PC-3 (cell line): ENCODE measurements around the gene DCP1B. TPM values are rescaled to one million over a fixed set of nuclear protein-coding genes. Genes with fewer than 3 reads are reported as not detected.

Experiments
- ATAC-seq: fragments of 200-7000 bp; cut with Tn5 transposase; 2 replicates; pipeline ENCODE4 v1.9.1; 2020; ENCODE audit warnings: mild to moderate bottlenecking, moderate library complexity
- BruUV-seq: library from RNA; stranded (reverse); fragments of 400-500 nt; replicated peaks from 2 replicates; lab custom pipeline; 2021; lab: Mats Ljungman, UMichigan
- CTCF ChIA-PET: fragments of 300-600 bp; sonication (Branson Sonifier 250); formaldehyde crosslinking; loops from one replicate; lab custom pipeline; 2022; ENCODE audit warnings: antibody characterized with exemption; lab: Charles Lee
- POLR2A ChIA-PET: fragments of 300-600 bp; sonication (Branson Sonifier 250); formaldehyde crosslinking; loops from one replicate; lab custom pipeline; 2022; ENCODE audit warnings: antibody characterized with exemption; ENCODE audit not compliant: unreplicated experiment; lab: Charles Lee
- DNase-seq: peaks from one replicate; pipeline ENCODE4 v3.0.0-alpha.2; 2015
- H2AFZ ChIP-seq: fragments of 300-600 bp; sonication (generic); 2 replicates; pipeline ENCODE4 v1.6.0; 2016; ENCODE audit warnings: antibody characterized with exemption, low read length
- H3F3A ChIP-seq: fragments of 300-600 bp; sonication (generic); one replicate; pipeline ENCODE4 v1.6.0; 2017; ENCODE audit warnings: antibody characterized with exemption, low read length, control low read depth, mild to moderate bottlenecking; ENCODE audit not compliant: unreplicated experiment
- H3K27ac ChIP-seq: fragments of 300-600 bp; sonication (generic); 2 replicates; pipeline ENCODE4 v1.5.1; 2016; ENCODE audit warnings: mild to moderate bottlenecking, low read length
- H3K27me3 ChIP-seq: fragments of 300-600 bp; sonication (generic); 2 replicates; pipeline ENCODE4 v1.6.1; 2016; ENCODE audit warnings: low read length, mixed read lengths
- H3K36me3 ChIP-seq: fragments of 300-600 bp; sonication (generic); 2 replicates; pipeline ENCODE4 v1.6.1; 2016; ENCODE audit warnings: low read depth, mixed run types, low read length, mixed read lengths
- H3K4me1 ChIP-seq: fragments of 300-600 bp; sonication (generic); 2 replicates; pipeline ENCODE4 v1.5.1; 2016; ENCODE audit warnings: low read length; ENCODE audit not compliant: insufficient read depth
- H3K4me2 ChIP-seq: fragments of 300-600 bp; sonication (generic); 2 replicates; pipeline ENCODE4 v1.6.0; 2016; ENCODE audit warnings: low read length
- H3K4me3 ChIP-seq: fragments of 300-600 bp; sonication (generic); 2 replicates; pipeline ENCODE4 v1.5.1; 2016; ENCODE audit warnings: mild to moderate bottlenecking, low read length, mixed read lengths
- H3K79me2 ChIP-seq: fragments of 300-600 bp; sonication (generic); 2 replicates; pipeline ENCODE4 v1.6.1; 2017; ENCODE audit warnings: low read length, mixed read lengths
- H3K9ac ChIP-seq: fragments of 300-600 bp; sonication (generic); 2 replicates; pipeline ENCODE4 v1.6.0; 2016; ENCODE audit warnings: mild to moderate bottlenecking, low read length
- H3K9me2 ChIP-seq: fragments of 300-600 bp; sonication (generic); replicated peaks from 2 replicates; pipeline ENCODE4 v1.6.1; 2016; ENCODE audit warnings: mixed run types, low read length, mixed read lengths
- H3K9me3 ChIP-seq: fragments of 300-600 bp; sonication (generic); 2 replicates; pipeline ENCODE4 v1.6.1; 2016; ENCODE audit warnings: low read length, mixed read lengths
- H4K20me1 ChIP-seq: fragments of 300-600 bp; sonication (generic); 2 replicates; pipeline ENCODE4 v1.6.1; 2016; ENCODE audit warnings: low read length, mixed read lengths
- EZH2 ChIP-seq: fragments of 300-600 bp; sonication (generic); IDR thresholded peaks from one replicate; pipeline ENCODE4 v1.6.1; 2017; ENCODE audit warnings: antibody characterized with exemption, mild to moderate bottlenecking, low read length; ENCODE audit not compliant: unreplicated experiment
- EZH2phosphoT487 ChIP-seq: fragments of 300-600 bp; sonication (generic); IDR thresholded peaks from 2 replicates; pipeline ENCODE4 v1.6.1; 2018; ENCODE audit warnings: mild to moderate bottlenecking, antibody characterized with exemption, low read length, borderline replicate concordance
- intact Hi-C: fragments of 100-400 bp; cut with micrococcal nuclease; formaldehyde crosslinking; loops from 2 replicates; pipeline ENCODE4 v1.9.0; 2023
- total RNA-seq: library from RNA; depleted of rRNA; stranded (reverse); fragments of >200 nt; gene quantifications from 2 replicates; pipeline ENCODE4 v1.2.3, GENCODE V29; 2014; rRNA removed
- TF ChIP-seq, protein P1 (sequence below): fragments of 300-600 bp; sonication (generic); conservative IDR thresholded peaks from 2 replicates; pipeline ENCODE4 v1.5.1; 2017; ENCODE audit warnings: antibody characterized with exemption, low read depth, mild to moderate bottlenecking, low read length

Gene DCP1B
- total RNA-seq, 1 experiment from 2014 or later = 4.9 TPM

DNA sequence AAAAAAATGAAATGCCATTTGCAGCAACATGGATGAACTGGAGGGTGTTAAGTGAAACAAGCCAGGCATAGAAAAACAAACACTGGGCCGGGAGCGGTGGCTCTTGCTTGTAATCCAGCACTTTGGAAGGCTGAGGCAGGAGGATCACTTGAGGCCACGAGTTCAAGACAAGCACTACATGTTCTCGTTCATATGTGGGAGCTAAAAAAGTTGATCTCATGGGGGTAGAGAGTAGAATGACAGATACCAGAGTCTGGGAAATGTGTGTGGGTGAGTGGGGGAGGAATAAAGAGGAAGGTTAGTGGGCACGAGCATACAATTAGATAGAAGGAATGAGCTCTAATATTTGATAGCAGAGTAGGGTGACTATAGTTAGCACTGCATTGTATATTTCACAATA is 107.3 kb downstream of the DCP1B start:
- BruUV-seq = no TSS peak
- no peaks in the 10 kb centered on the region for H4K20me1 ChIP-seq
- no peaks in the 10 kb centered on the region for H3K4me1 ChIP-seq
- no peaks in the 10 kb centered on the region for H3F3A ChIP-seq
- H3K27me3 ChIP-seq = 0 out of 2 replicates have a peak, but pooled peaks cover 7% of the 10 kb centered on the region
- DNase-seq = no peak
- no peak for TF ChIP-seq EZH2phosphoT487
- TF ChIP-seq EZH2 = no peak
- TF ChIP-seq, protein P1, sequence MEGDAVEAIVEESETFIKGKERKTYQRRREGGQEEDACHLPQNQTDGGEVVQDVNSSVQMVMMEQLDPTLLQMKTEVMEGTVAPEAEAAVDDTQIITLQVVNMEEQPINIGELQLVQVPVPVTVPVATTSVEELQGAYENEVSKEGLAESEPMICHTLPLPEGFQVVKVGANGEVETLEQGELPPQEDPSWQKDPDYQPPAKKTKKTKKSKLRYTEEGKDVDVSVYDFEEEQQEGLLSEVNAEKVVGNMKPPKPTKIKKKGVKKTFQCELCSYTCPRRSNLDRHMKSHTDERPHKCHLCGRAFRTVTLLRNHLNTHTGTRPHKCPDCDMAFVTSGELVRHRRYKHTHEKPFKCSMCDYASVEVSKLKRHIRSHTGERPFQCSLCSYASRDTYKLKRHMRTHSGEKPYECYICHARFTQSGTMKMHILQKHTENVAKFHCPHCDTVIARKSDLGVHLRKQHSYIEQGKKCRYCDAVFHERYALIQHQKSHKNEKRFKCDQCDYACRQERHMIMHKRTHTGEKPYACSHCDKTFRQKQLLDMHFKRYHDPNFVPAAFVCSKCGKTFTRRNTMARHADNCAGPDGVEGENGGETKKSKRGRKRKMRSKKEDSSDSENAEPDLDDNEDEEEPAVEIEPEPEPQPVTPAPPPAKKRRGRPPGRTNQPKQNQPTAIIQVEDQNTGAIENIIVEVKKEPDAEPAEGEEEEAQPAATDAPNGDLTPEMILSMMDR = no peak
- CTCF ChIA-PET = no interaction called here
- no peaks in the 10 kb centered on the region for H3K9me2 ChIP-seq
- intact Hi-C loops = no loop called here
- H3K36me3 ChIP-seq = no peaks in the 10 kb centered on the region
- POLR2A ChIA-PET = no interaction called here
- no peak for ATAC-seq
- no peak overlapping the region for H3K9ac ChIP-seq
- no peak overlapping the region for H2AFZ ChIP-seq
- no peaks in the 10 kb centered on the region for H3K79me2 ChIP-seq
- no peak overlapping the region for H3K4me3 ChIP-seq
- no peak overlapping the region for H3K27ac ChIP-seq
- H3K4me2 ChIP-seq = no peak overlapping the region
- no peaks in the 10 kb centered on the region for H3K9me3 ChIP-seq

Other genes starting within 250 kb of the DCP1B start
- not detected in 2 replicates for gene LRTM2, start 183.9 kb downstream of the DCP1B start, total RNA-seq
- not detected in 2 replicates for gene CACNA2D4, start 85.8 kb downstream of the DCP1B start, total RNA-seq
- gene CACNA1C, start 48.5 kb upstream of the DCP1B start, total RNA-seq = not detected in 2 replicates